Astrocyte (in vitro differentiated cells and primary cell): ENCODE results near the gene FAM210B. TPM values are rescaled to one million over a fixed set of nuclear protein-coding genes. Genes with fewer than 3 reads are reported as not detected.
A peak's percentile ranks its signal among the peaks of the same experiment; 100 is the strongest.

ENCODE experiments used
- DNase-seq: peaks from one replicate; pipeline ENCODE4 v3.0.0-alpha.2; 2010; ENCODE audit warnings: low read depth
- FAIRE-seq: peaks from 2 replicates; lab custom pipeline; 2011; peaks lifted over from hg19 to GRCh38; lab: Jason Lieb, UNC
- H2AFZ ChIP-seq: 2 replicates; pipeline ENCODE4 v1.6.0; 2012; ENCODE audit warnings: low read depth, low read length, inconsistent platforms
- H3K27ac ChIP-seq: 2 replicates; pipeline ENCODE4 v1.5.1; 2011; ENCODE audit warnings: low read depth, low read length, inconsistent platforms
- H3K27me3 ChIP-seq: 2 replicates; pipeline ENCODE4 v1.6.0; 2011; ENCODE audit warnings: low read length, inconsistent platforms; ENCODE audit not compliant: insufficient read depth
- H3K36me3 ChIP-seq: 2 replicates; pipeline ENCODE4 v1.5.1; 2011; ENCODE audit warnings: low read length, inconsistent platforms; ENCODE audit not compliant: insufficient read depth
- H3K4me1 ChIP-seq: 2 replicates; pipeline ENCODE4 v1.5.1; 2011; ENCODE audit warnings: low read length, inconsistent platforms; ENCODE audit not compliant: insufficient read depth
- H3K4me2 ChIP-seq: 2 replicates; pipeline ENCODE4 v1.6.0; 2012; ENCODE audit warnings: low read length, inconsistent platforms
- H3K4me3 ChIP-seq: 2 replicates; pipeline ENCODE4 v1.5.1; 2011; ENCODE audit warnings: low read depth, mild to moderate bottlenecking, low read length, inconsistent platforms; ENCODE audit not compliant: insufficient read depth
- H3K79me2 ChIP-seq: 2 replicates; pipeline ENCODE4 v1.6.0; 2012; ENCODE audit warnings: mild to moderate bottlenecking, low read length, inconsistent platforms; ENCODE audit not compliant: insufficient read depth
- H3K9ac ChIP-seq: 2 replicates; pipeline ENCODE4 v1.6.0; 2012; ENCODE audit warnings: mild to moderate bottlenecking, low read length, inconsistent platforms
- H3K9me3 ChIP-seq: 2 replicates; pipeline ENCODE4 v1.5.1; 2012; ENCODE audit warnings: low read depth, mild to moderate bottlenecking, low read length, inconsistent platforms; ENCODE audit not compliant: insufficient read depth
- H4K20me1 ChIP-seq: 2 replicates; pipeline ENCODE4 v1.6.0; 2012; ENCODE audit warnings: low read length, inconsistent platforms; ENCODE audit not compliant: insufficient read depth
- H3K27ac Mint-ChIP-seq: one replicate; pipeline ENCODE4 v1.8.0; 2021; ENCODE audit warnings: mild to moderate bottlenecking, mixed read lengths; ENCODE audit not compliant: unreplicated experiment
- H3K27me3 Mint-ChIP-seq: one replicate; pipeline ENCODE4 v1.8.0; 2021; ENCODE audit warnings: low read depth, mixed read lengths; ENCODE audit not compliant: unreplicated experiment
- H3K36me3 Mint-ChIP-seq: one replicate; pipeline ENCODE4 v1.8.0; 2021; ENCODE audit warnings: low read depth, mixed read lengths; ENCODE audit not compliant: unreplicated experiment
- H3K4me1 Mint-ChIP-seq: one replicate; pipeline ENCODE4 v1.8.0; 2021; ENCODE audit warnings: low read depth, mixed read lengths; ENCODE audit not compliant: unreplicated experiment
- H3K4me3 Mint-ChIP-seq: one replicate; pipeline ENCODE4 v1.8.0; 2021; ENCODE audit warnings: mild to moderate bottlenecking, moderate library complexity, mixed read lengths; ENCODE audit not compliant: unreplicated experiment
- H3K9me3 Mint-ChIP-seq: one replicate; pipeline ENCODE4 v1.8.0; 2021; ENCODE audit warnings: mild to moderate bottlenecking, mixed read lengths; ENCODE audit not compliant: unreplicated experiment
- EZH2 ChIP-seq: IDR thresholded peaks from 2 replicates; pipeline ENCODE4 v1.6.1; 2012; ENCODE audit warnings: mild to moderate bottlenecking, low read length, inconsistent platforms; ENCODE audit not compliant: insufficient read depth
- total RNA-seq: library from RNA; stranded (reverse); gene quantifications from 2 replicates; pipeline ENCODE4 v1.2.1, GENCODE V29; 2021
- TF ChIP-seq, protein P1 (sequence below): IDR thresholded peaks from 2 replicates; pipeline ENCODE4 v1.5.1; 2011; ENCODE audit warnings: low read depth, mild to moderate bottlenecking, inconsistent platforms, low read length, moderate library complexity; ENCODE audit not compliant: insufficient read depth

FAM210B gene
- total RNA-seq, 1 donor from 2014 or later: 46.3 TPM

DNA sequence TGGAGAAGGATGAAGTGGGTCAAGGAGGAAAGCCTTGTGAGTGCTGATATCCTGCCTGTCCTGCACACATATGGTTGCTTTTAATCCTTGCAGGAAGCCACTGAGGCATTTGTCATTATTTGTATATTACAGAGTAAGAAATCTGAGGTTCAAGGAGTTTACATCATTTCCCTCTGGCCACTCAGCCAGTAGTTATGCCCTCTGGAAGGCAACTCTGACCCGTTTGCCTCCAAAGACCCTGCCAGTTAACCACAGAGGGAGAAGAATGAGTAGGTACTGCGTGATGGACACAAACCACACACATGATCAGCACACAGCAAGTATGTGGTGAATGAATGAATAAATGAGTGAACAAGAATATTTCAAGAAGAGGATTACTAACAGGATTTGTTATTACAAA, 7.9 kb upstream of the FAM210B start:
- Mint-ChIP-seq H3K4me1 (no peaks in the 10 kb centered on the region), H3K4me3 (no peak overlapping the region), H3K27me3 (peaks cover 31% of the 10 kb centered on the region), H3K27ac (no peak overlapping the region), H3K36me3 (no peaks in the 10 kb centered on the region), H3K9me3 (peaks cover 4% of the 10 kb centered on the region)
- TF ChIP-seq EZH2: no peak
- Histone ChIP-seq H4K20me1 (no peaks in the 10 kb centered on the region), H3K27me3 (no peaks in the 10 kb centered on the region), H3K27ac (no peak overlapping the region), H3K4me3 (no peak overlapping the region), H3K4me2 (no peak overlapping the region), H3K79me2 (no peaks in the 10 kb centered on the region), H2AFZ (no peak overlapping the region), H3K36me3 (no peaks in the 10 kb centered on the region), H3K4me1 (peaks cover 4% of the 10 kb centered on the region), H3K9me3 (no peaks in the 10 kb centered on the region), H3K9ac (no peak overlapping the region)
- DNase-seq: peak; percentile 58
- no peak for FAIRE-seq

DNA sequence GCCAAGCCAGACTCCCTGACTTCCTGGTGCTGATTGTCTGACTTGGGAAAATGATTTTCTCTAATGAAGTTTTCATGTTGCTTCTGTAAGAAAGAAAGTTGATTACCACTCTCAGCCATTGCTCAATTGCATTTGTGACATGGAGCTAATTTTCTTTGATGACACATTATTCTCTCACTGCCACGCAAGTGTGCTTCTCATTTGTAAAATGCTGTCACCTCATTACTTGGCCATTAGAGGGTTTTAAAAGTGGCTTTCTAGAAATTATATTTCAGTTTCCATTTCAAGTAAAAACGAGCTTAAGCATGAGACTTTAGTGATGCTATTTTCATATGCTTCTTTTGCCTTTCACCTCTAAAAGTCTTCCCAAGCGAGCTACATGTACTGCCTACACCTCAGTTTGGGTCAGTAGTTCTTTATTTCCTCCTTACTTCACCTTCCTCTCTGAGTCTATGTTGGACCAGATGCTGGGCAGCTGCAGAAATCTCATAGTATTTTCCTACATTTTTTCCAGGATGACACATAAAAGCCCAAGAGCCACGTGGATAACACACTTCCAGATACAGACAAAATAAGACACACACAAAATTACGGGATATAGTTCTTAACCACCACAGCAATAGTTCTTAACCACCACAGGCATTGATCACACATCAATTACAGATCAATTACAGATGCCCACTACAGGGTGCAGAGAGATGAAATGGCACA, 6.3 kb upstream of the FAM210B start:
- no peak for FAIRE-seq
- Histone ChIP-seq H3K9ac (no peak overlapping the region), H3K79me2 (no peaks in the 10 kb centered on the region), H3K4me3 (no peak overlapping the region), H3K4me2 (no peak overlapping the region), H4K20me1 (no peaks in the 10 kb centered on the region), H3K4me1 (peaks cover 4% of the 10 kb centered on the region), H2AFZ (no peak overlapping the region), H3K36me3 (no peaks in the 10 kb centered on the region), H3K27ac (no peak overlapping the region), H3K9me3 (no peaks in the 10 kb centered on the region), H3K27me3 (peaks cover 4% of the 10 kb centered on the region)
- Mint-ChIP-seq H3K4me1 (no peaks in the 10 kb centered on the region), H3K36me3 (no peaks in the 10 kb centered on the region), H3K27me3 (peaks cover 26% of the 10 kb centered on the region), H3K27ac (no peak overlapping the region), H3K9me3 (no peaks in the 10 kb centered on the region), H3K4me3 (no peak overlapping the region)
- no peak for DNase-seq
- TF ChIP-seq, protein P1, sequence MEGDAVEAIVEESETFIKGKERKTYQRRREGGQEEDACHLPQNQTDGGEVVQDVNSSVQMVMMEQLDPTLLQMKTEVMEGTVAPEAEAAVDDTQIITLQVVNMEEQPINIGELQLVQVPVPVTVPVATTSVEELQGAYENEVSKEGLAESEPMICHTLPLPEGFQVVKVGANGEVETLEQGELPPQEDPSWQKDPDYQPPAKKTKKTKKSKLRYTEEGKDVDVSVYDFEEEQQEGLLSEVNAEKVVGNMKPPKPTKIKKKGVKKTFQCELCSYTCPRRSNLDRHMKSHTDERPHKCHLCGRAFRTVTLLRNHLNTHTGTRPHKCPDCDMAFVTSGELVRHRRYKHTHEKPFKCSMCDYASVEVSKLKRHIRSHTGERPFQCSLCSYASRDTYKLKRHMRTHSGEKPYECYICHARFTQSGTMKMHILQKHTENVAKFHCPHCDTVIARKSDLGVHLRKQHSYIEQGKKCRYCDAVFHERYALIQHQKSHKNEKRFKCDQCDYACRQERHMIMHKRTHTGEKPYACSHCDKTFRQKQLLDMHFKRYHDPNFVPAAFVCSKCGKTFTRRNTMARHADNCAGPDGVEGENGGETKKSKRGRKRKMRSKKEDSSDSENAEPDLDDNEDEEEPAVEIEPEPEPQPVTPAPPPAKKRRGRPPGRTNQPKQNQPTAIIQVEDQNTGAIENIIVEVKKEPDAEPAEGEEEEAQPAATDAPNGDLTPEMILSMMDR: no peak
- no peak for TF ChIP-seq EZH2

DNA sequence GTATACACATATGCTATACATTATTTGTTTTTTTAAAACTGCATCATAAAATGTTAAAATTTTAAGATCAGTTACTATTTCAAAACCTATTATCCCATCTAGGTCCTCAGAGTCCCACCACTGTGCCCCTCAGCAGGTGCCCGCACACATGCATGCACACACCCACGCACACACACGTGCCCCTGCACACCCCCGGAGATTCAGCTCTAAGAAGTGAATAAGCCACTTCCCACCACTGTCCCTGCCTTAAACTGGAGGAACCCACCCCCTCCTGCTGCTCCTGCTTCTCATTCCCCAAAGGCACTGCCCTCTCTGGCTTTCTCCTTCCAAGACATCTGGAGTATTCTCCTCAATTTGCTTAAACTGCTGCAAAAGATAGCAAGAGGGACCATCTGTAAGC, 5.4 kb upstream of the FAM210B start:
- Histone ChIP-seq H3K4me3 (no peak overlapping the region), H3K79me2 (no peaks in the 10 kb centered on the region), H3K9ac (no peak overlapping the region), H3K9me3 (no peaks in the 10 kb centered on the region), H3K4me2 (no peak overlapping the region), H3K27ac (no peak overlapping the region), H3K36me3 (no peaks in the 10 kb centered on the region), H3K4me1 (peaks cover 2% of the 10 kb centered on the region), H3K27me3 (peaks cover 4% of the 10 kb centered on the region), H4K20me1 (no peaks in the 10 kb centered on the region), H2AFZ (no peak overlapping the region)
- no peaks in the 10 kb centered on the region for H3K36me3 Mint-ChIP-seq
- H3K9me3 Mint-ChIP-seq: no peaks in the 10 kb centered on the region
- TF ChIP-seq, protein P1: no peak
- no peak for TF ChIP-seq EZH2
- no peak overlapping the region for H3K27ac Mint-ChIP-seq
- H3K27me3 Mint-ChIP-seq: peaks cover 18% of the 10 kb centered on the region
- H3K4me1 Mint-ChIP-seq: no peaks in the 10 kb centered on the region
- H3K4me3 Mint-ChIP-seq: no peak overlapping the region
- DNase-seq (no peak), FAIRE-seq (no peak)
